Measurements from ENCODE around the gene KIRREL3.

GRCh38 chr11:126420698-126421256 is 579.8 kb downstream of the KIRREL3 start:
- TF ChIP-seq CTCF (IDR thresholded peaks at IDR 0.05; ENCODE audit: extremely low read depth in 1 of 2, insufficient read depth in 1 of 2, low read depth in 1 of 2, low read length in 2 of 2) (no peak), POLR2A (IDR thresholded peaks at IDR 0.05; ENCODE audit: low read depth, low read length) (no peak), JUN (IDR thresholded peaks at IDR 0.05; ENCODE audit: borderline replicate concordance, insufficient read depth, insufficient read length, low read depth) (no peak), EZH2 (IDR thresholded peaks at IDR 0.05; ENCODE audit: borderline replicate concordance, low read depth, low read length, severe bottlenecking) (no peak)

Measured in endothelial cell of umbilical vein (primary cell).